B cell (primary cell): Measurements from ENCODE around the gene RBM23. TPM values are rescaled to one million over a fixed set of nuclear protein-coding genes. Genes with fewer than 3 reads are reported as not detected.

Source experiments
- ATAC-seq: fragments of 200-7000 bp; cut with Tn5 transposase; one replicate; pipeline ENCODE4 v1.10.0; 2021; ENCODE audit warnings: low read depth, mild to moderate bottlenecking, moderate number of reproducible peaks, moderate library complexity
- CTCF ChIA-PET: fragments of 350-600 bp; sonication (Branson Sonifier 250); formaldehyde crosslinking; loops from one replicate; lab custom pipeline; 2021; ENCODE audit warnings: antibody characterized with exemption, inconsistent platforms; lab: Charles Lee
- POLR2A ChIA-PET: fragments of 350-600 bp; sonication (Branson Sonifier 250); formaldehyde crosslinking; loops from one replicate; lab custom pipeline; 2021; ENCODE audit warnings: antibody characterized with exemption; lab: Charles Lee
- DNase-seq: peaks from one replicate; pipeline ENCODE4 v3.0.0; 2013
- H2AFZ ChIP-seq: 2 replicates; pipeline ENCODE4 v1.6.1; 2012; ENCODE audit warnings: mild to moderate bottlenecking, low read depth, low read length; ENCODE audit not compliant: insufficient read depth, poor library complexity, severe bottlenecking
- H3K27ac ChIP-seq, 2 donors: 1 replicate in 1 of 2; 2 replicates in 1 of 2; pipeline ENCODE4 v1.5.1; 2012 to 2013; ENCODE audit warnings: low read length in 2 of 2, mild to moderate bottlenecking in 2 of 2, moderate library complexity in 1 of 2
- H3K27me3 ChIP-seq, 4 experiments: fragments of 200-600 bp in 1 of 4; sonication (generic) in 1 of 4; replicated peaks in 1 of 4; 1 replicate in 2 of 4; 2 replicates in 2 of 4; pipeline versions ENCODE4 v1.6.1 to v1.7.0; 2013 to 2016; ENCODE audit warnings: low read length in 3 of 4, mild to moderate bottlenecking in 2 of 4, mixed read lengths in 1 of 4, moderate library complexity in 1 of 4; ENCODE audit not compliant: insufficient read depth in 4 of 4, control insufficient read depth in 3 of 4; ENCODE audit errors: control extremely low read depth in 1 of 4
- H3K36me3 ChIP-seq, 2 experiments: replicated peaks in 1 of 2; 1 replicate in 1 of 2; 2 replicates in 1 of 2; pipeline versions ENCODE4 v1.6.1 to v1.7.1; 2013; ENCODE audit warnings: low read length in 1 of 2; ENCODE audit not compliant: insufficient read depth in 2 of 2, control insufficient read depth in 1 of 2; ENCODE audit errors: control extremely low read depth in 1 of 2, extremely low read depth in 1 of 2
- H3K4me1 ChIP-seq, 2 donors: fragments of 200-600 bp in 1 of 2; sonication (generic) in 1 of 2; 1 replicate in 1 of 2; 2 replicates in 1 of 2; pipeline versions ENCODE4 v1.5.1 to v1.6.1; 2013 to 2017; ENCODE audit warnings: low read length in 2 of 2; ENCODE audit not compliant: control insufficient read depth in 2 of 2, insufficient read depth in 2 of 2
- H3K4me2 ChIP-seq: replicated peaks from 2 replicates; pipeline ENCODE3; 2012; ENCODE audit warnings: mild to moderate bottlenecking, low read depth, low read length; ENCODE audit not compliant: poor library complexity, severe bottlenecking
- H3K4me3 ChIP-seq, 5 experiments: fragments of 200-600 bp in 1 of 5; sonication (generic) in 1 of 5; 1 replicate in 3 of 5; 2 replicates in 2 of 5; pipeline versions ENCODE4 v1.5.1 to v1.7.0; 2011 to 2016; ENCODE audit warnings: low read length in 4 of 5, mild to moderate bottlenecking in 4 of 5, low read depth in 2 of 5, control low read depth in 1 of 5, moderate library complexity in 1 of 5; ENCODE audit not compliant: insufficient read depth in 1 of 5; ENCODE audit errors: control extremely low read depth in 1 of 5, extremely low read depth in 1 of 5
- H3K79me2 ChIP-seq: fragments of 200-600 bp; sonication (generic); one replicate; pipeline ENCODE4 v1.6.0; 2016; ENCODE audit warnings: low read length; ENCODE audit not compliant: control insufficient read depth, insufficient read depth
- H3K9ac ChIP-seq: fragments of 200-600 bp; sonication (generic); 2 replicates; pipeline ENCODE4 v1.6.1; 2017; ENCODE audit warnings: mild to moderate bottlenecking, low read length, moderate library complexity
- H3K9me3 ChIP-seq, 3 donors: one replicate each; pipeline versions ENCODE4 v1.6.1 to v1.7.1; 2013; ENCODE audit warnings: low read length in 2 of 3; ENCODE audit not compliant: control insufficient read depth in 2 of 3, insufficient read depth in 1 of 3; ENCODE audit errors: control extremely low read depth in 1 of 3
- H4K20me1 ChIP-seq: 2 replicates; pipeline ENCODE4 v1.6.0; 2012; ENCODE audit warnings: mild to moderate bottlenecking, low read length; ENCODE audit not compliant: insufficient read depth, control insufficient read depth, poor library complexity, severe bottlenecking
- H3K27ac Mint-ChIP-seq: one replicate; pipeline ENCODE4 v1.8.0; 2021; ENCODE audit warnings: mixed read lengths
- H3K27me3 Mint-ChIP-seq: one replicate; pipeline ENCODE4 v1.8.0; 2021; ENCODE audit warnings: mixed read lengths
- H3K4me1 Mint-ChIP-seq: one replicate; pipeline ENCODE4 v1.8.0; 2021; ENCODE audit warnings: mixed read lengths
- H3K4me3 Mint-ChIP-seq: one replicate; pipeline ENCODE4 v1.8.0; 2021; ENCODE audit warnings: mixed read lengths
- H3K9me3 Mint-ChIP-seq: one replicate; pipeline ENCODE4 v1.8.0; 2022; ENCODE audit warnings: mixed read lengths; ENCODE audit not compliant: insufficient read depth
- CTCF ChIP-seq: fragments of 200-600 bp; IDR thresholded peaks from one replicate; pipeline ENCODE4 v1.8.0; 2022; ENCODE audit warnings: antibody characterized with exemption, mild to moderate bottlenecking
- EZH2 ChIP-seq: IDR thresholded peaks from 2 replicates; pipeline ENCODE4 v1.6.1; 2012; ENCODE audit warnings: borderline replicate concordance, low read depth, mild to moderate bottlenecking, moderate library complexity, low read length; ENCODE audit not compliant: insufficient read depth, poor library complexity, severe bottlenecking
- WGBS: methylation state at CpG from one replicate; pipeline ENCODE4 v1.1.5; 2013; ENCODE audit warnings: missing lambda C conversion rate; ENCODE audit not compliant: insufficient coverage; 5-methylcytosine and 5-hydroxymethylcytosine counted together
- intact Hi-C: fragments of 100-400 bp; cut with micrococcal nuclease; formaldehyde crosslinking; loops from one replicate; pipeline ENCODE4 v1.10.0; 2022
- polyA plus RNA-seq: library from polyadenylated mRNA; depleted of rRNA; stranded (reverse); fragments of >200 nt; gene quantifications from 2 replicates; pipeline ENCODE4 v1.2.3, GENCODE V29; 2012
- total RNA-seq, 2 donors: library from RNA; stranded (reverse); fragments of 120-200 nt in 1 of 2; gene quantifications; 1 replicate in 1 of 2; 2 replicates in 1 of 2; pipeline versions ENCODE4 v1.2.3 to v1.2.4, GENCODE V29; 2013 to 2022

Gene RBM23
- total and polyA plus RNA-seq, 2 donors (not counting 1 experiment from before 2014, with no cell fraction given): 60.7 to 165 TPM

GRCh38 chr14:22901799-22902198 lies 17.1 kb downstream of the RBM23 start:
- H3K4me1 ChIP-seq: peaks cover 3 to 6% of the 10 kb centered on the region in 2 donors
- no peak overlapping the region for H3K4me3 ChIP-seq
- no peak for ATAC-seq
- 100% methylated on average over 7 of the region's 7 CpGs for WGBS
- DNase-seq: no peak
- ChIA-PET CTCF (interaction anchor here (1.0 to 6.0 kb wide), 13 partner anchors 12 to 345 kb away, joined by 3 to 111 read pairs (median 8); partner anchors contain the start of genes DAD1, LRP10, OXA1L and REM2), POLR2A (no interaction called here)
- no peak overlapping the region for H3K4me3 Mint-ChIP-seq
- H3K9ac ChIP-seq: no peak overlapping the region
- no peaks in the 10 kb centered on the region for H3K27me3 Mint-ChIP-seq
- H3K4me1 Mint-ChIP-seq: peaks cover 7% of the 10 kb centered on the region
- H3K27me3 ChIP-seq: no peaks in the 10 kb centered on the region
- H3K27ac Mint-ChIP-seq: no peak overlapping the region
- no peak overlapping the region for H3K4me2 ChIP-seq
- H3K27ac ChIP-seq: no peak overlapping the region
- no peaks in the 10 kb centered on the region for H3K9me3 Mint-ChIP-seq
- no peak overlapping the region for H2AFZ ChIP-seq
- peaks cover 9 to 70% of the 10 kb centered on the region in 2 experiments for H3K36me3 ChIP-seq
- no peaks in the 10 kb centered on the region for H3K9me3 ChIP-seq
- peaks cover 13% of the 10 kb centered on the region for H4K20me1 ChIP-seq
- intact Hi-C loops: no loop called here
- TF ChIP-seq EZH2: no peak
- no peak for TF ChIP-seq CTCF
- H3K79me2 ChIP-seq: peaks cover 29% of the 10 kb centered on the region

- Mint-ChIP-seq H3K9me3 (no peaks in the 10 kb centered on the region), H3K4me3 (no peak overlapping the region), H3K27ac (peak overlapping the region; percentile 10), H3K4me1 (peaks cover 7% of the 10 kb centered on the region), H3K27me3 (no peaks in the 10 kb centered on the region)
- ChIA-PET POLR2A (interaction anchor here (0.6 to 1.8 kb wide), 5 partner anchors 12 to 76 kb away, joined by 4 to 19 read pairs (median 5); no protein-coding TSS in a partner anchor), CTCF (interaction anchor here (0.6 to 6.0 kb wide), 33 partner anchors 10 to 516 kb away, joined by 3 to 111 read pairs (median 4); partner anchors contain the start of genes LRP10 and REM2)
- Histone ChIP-seq H3K4me1 (peaks cover 3 to 6% of the 10 kb centered on the region in 2 donors), H2AFZ (no peak overlapping the region), H3K4me2 (no peak overlapping the region), H3K9me3 (no peaks in the 10 kb centered on the region), H3K27me3 (no peaks in the 10 kb centered on the region), H4K20me1 (peaks cover 7% of the 10 kb centered on the region), H3K79me2 (peaks cover 15% of the 10 kb centered on the region), H3K27ac (peak overlapping the region in 1 of 2 donors; percentile 38), H3K4me3 (no peak overlapping the region), H3K9ac (no peak overlapping the region), H3K36me3 (peaks cover 5 to 55% of the 10 kb centered on the region in 2 experiments)
- no CpG with 5 or more reads among the region's 3 CpGs for WGBS
- DNase-seq: peak; percentile 81
- ATAC-seq: peak; percentile 76
- intact Hi-C loops: loop anchor here (1.0 kb wide), 6 partner anchors 12 to 344 kb away; no protein-coding TSS in a partner anchor
- TF ChIP-seq CTCF: peak; percentile 71
- TF ChIP-seq EZH2: no peak
These were observed 18.7 kb downstream of the RBM23 start for GRCh38 chr14:22900081-22900799.
